Left hindlimb (tissue), 1 donor: ENCODE measurements around the gene SHBG.
"Not testable (repeated sequence)": the region's sequence is repeated elsewhere in the genome, so short reads cannot be mapped to it uniquely, and the experiment has no call there.

Source experiments
- DNase-seq: peaks from one replicate; pipeline ENCODE4 v3.0.0-alpha.2; 2018

The SHBG gene

GRCh38 chr17:7612294-7612640 lies 17.7 kb upstream of the SHBG start:
- DNase-seq, result no peak

GRCh38 chr17:7613769-7614424 lies 16.0 kb upstream of the SHBG start:
- DNase-seq, result no peak

GRCh38 chr17:7614425-7615264 lies 15.3 kb upstream of the SHBG start, which contains the start of gene FXR2:
Gene FXR2, minus strand, starts transcription at chr17:7614897. Its CDS starts 365 bp downstream, at chr17:7614532.
- peak; percentile 100 for DNase-seq

- no peak for DNase-seq
Observed at GRCh38 chr17:7615265-7615747, 14.6 kb upstream of the SHBG start.

- no peak for DNase-seq
Observed at GRCh38 chr17:7618608-7619007, 11.3 kb upstream of the SHBG start.

- no peak for DNase-seq
Observed at GRCh38 chr17:7620835-7621234, 9.1 kb upstream of the SHBG start.

- no peak for DNase-seq
Observed at GRCh38 chr17:7623661-7624060, 6.3 kb upstream of the SHBG start.

GRCh38 chr17:7625749-7626148 lies 4.2 kb upstream of the SHBG start:
- not testable (repeated sequence) for DNase-seq

- no peak for DNase-seq
Observed at GRCh38 chr17:7626307-7626706, 3.6 kb upstream of the SHBG start.

- no peak for DNase-seq
Observed at GRCh38 chr17:7626956-7627249, 3.0 kb upstream of the SHBG start.

GRCh38 chr17:7627250-7628121 lies 2.4 kb upstream of the SHBG start, which contains the start of gene SAT2:
Gene SAT2, minus strand, starts transcription at chr17:7627821. Its CDS starts 186 bp downstream, at chr17:7627635.
- DNase-seq, result peak; percentile 97

- DNase-seq, result no peak
Observed at GRCh38 chr17:7631398-7632380, 1.8 kb downstream of the SHBG start.

- DNase-seq, result no peak
Observed at GRCh38 chr17:7632492-7632894, 2.6 kb downstream of the SHBG start.

- DNase-seq, result no peak
Observed at GRCh38 chr17:7633093-7633492, 3.2 kb downstream of the SHBG start.

- peak; percentile 74 for DNase-seq
Observed at GRCh38 chr17:7634384-7634783, 4.4 kb downstream of the SHBG start.

- no peak for DNase-seq
Observed at GRCh38 chr17:7636163-7636562, 6.2 kb downstream of the SHBG start.

GRCh38 chr17:7640783-7641182 lies 10.8 kb downstream of the SHBG start:
- DNase-seq, result no peak

GRCh38 chr17:7641635-7642034 lies 11.7 kb downstream of the SHBG start:
- not testable (repeated sequence) for DNase-seq

- DNase-seq, result no peak
Observed at GRCh38 chr17:7644775-7645174, 14.8 kb downstream of the SHBG start.

GRCh38 chr17:7646457-7646856 lies 16.5 kb downstream of the SHBG start:
- no peak for DNase-seq

GRCh38 chr17:7647018-7647417 lies 17.1 kb downstream of the SHBG start:
- DNase-seq, result no peak

GRCh38 chr17:7650509-7651096 lies 20.7 kb downstream of the SHBG start, which contains the start of gene ATP1B2:
Gene ATP1B2, plus strand, starts transcription at chr17:7650926. Its CDS starts 593 bp downstream, at chr17:7651519.
- peak; percentile 84 for DNase-seq
